Measurements from ENCODE around the gene EPB41L3. TPM values are rescaled to one million over a fixed set of nuclear protein-coding genes. Genes with fewer than 3 reads are reported as not detected.

The EPB41L3 gene
- total and polyA plus RNA-seq, 10 of the 15 experiments (the other 5 are each of a cell fraction or from before 2014, with no cell fraction given) = 0.11 to 0.69 (median 0.23) TPM; not detected in 6

DNA sequence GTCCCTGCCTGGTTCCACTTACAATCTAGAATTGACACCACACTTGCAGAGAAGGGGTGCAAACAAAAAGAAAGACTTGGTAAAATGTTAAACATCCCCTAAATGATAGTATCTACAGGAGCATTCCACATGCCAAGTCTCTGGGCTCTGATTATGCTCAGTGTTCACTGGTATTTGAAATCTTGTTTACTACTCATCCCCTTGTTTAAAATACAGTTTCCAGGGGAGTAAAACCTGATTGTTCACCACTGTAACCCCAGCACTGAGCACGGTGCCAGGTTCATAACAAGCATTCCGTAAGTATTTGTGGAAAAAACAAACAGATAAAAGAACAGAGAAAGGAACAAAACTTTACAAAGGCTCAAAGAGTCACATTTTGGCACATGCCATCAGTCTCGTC lies 11.7 kb downstream of the EPB41L3 start:
- POLR2A ChIA-PET = no interaction called here
- SMC1A ChIA-PET (ENCODE audit: uncharacterized antibody, unreplicated experiment) = no interaction called here
- no peak for FAIRE-seq
- in situ Hi-C loops (cut with MboI) = no loop called here
- H3K9me3 ChIP-seq (replicated peaks; ENCODE audit: control insufficient read depth, insufficient read depth, low read length) = no peaks in the 10 kb centered on the region
- no TSS peak for BruUV-seq (replicated peaks)
- no peaks in the 10 kb centered on the region for H3K27me3 ChIP-seq (replicated peaks in 1 of 2; ENCODE audit: control insufficient read depth in 2 of 2, insufficient read depth in 2 of 2, low read length in 1 of 2)
- no peak overlapping the region for H2AFZ ChIP-seq (ENCODE audit: control insufficient read depth, low read depth, low read length)
- H3K4me1 ChIP-seq (ENCODE audit: control insufficient read depth, insufficient read depth, low read length) = no peaks in the 10 kb centered on the region
- 12% methylated on average over 3 of the region's 3 CpGs for WGBS (ENCODE audit: insufficient coverage, insufficient replicate concordance, low lambda C conversion rate, missing lambda C conversion rate)
- no peak for ATAC-seq
- no peak overlapping the region for H3K9ac ChIP-seq (ENCODE audit: control insufficient read depth, insufficient read depth, low read length)
- no peaks in the 10 kb centered on the region for H3K36me3 ChIP-seq (ENCODE audit: control insufficient read depth in 2 of 2, insufficient read depth in 2 of 2, low read length in 1 of 2)
- H3K27ac ChIP-seq (ENCODE audit: control insufficient read depth, insufficient read depth) = no peak overlapping the region
- no peak overlapping the region for H3K4me3 ChIP-seq
- no peaks in the 10 kb centered on the region for H4K20me1 ChIP-seq (ENCODE audit: control insufficient read depth, insufficient read depth)
- H3K79me2 ChIP-seq (ENCODE audit: control insufficient read depth, insufficient read depth, low read length) = no peaks in the 10 kb centered on the region
- no peak overlapping the region for H3K4me2 ChIP-seq (ENCODE audit: control insufficient read depth, insufficient read depth)
- CTCF ChIA-PET = no interaction called here
- no peak for DNase-seq (ENCODE audit: low read depth, low spot score)
- RAD21 ChIA-PET (ENCODE audit: unreplicated experiment) = no interaction called here
- intact Hi-C loops (cut with micrococcal nuclease; ENCODE audit: unreplicated experiment) = no loop called here
- TF ChIP-seq GATAD2B (conservative IDR thresholded peaks at IDR 0.05; ENCODE audit: low read depth) = no peak
- TF ChIP-seq, protein P1, sequence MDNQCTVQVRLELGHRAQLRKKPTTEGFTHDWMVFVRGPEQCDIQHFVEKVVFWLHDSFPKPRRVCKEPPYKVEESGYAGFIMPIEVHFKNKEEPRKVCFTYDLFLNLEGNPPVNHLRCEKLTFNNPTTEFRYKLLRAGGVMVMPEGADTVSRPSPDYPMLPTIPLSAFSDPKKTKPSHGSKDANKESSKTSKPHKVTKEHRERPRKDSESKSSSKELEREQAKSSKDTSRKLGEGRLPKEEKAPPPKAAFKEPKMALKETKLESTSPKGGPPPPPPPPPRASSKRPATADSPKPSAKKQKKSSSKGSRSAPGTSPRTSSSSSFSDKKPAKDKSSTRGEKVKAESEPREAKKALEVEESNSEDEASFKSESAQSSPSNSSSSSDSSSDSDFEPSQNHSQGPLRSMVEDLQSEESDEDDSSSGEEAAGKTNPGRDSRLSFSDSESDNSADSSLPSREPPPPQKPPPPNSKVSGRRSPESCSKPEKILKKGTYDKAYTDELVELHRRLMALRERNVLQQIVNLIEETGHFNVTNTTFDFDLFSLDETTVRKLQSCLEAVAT (IDR thresholded peaks at IDR 0.05) = no peak
- TF ChIP-seq MTA3 (IDR thresholded peaks at IDR 0.05; ENCODE audit: borderline replicate concordance, low read length) = no peak
- TF ChIP-seq, protein P2, sequence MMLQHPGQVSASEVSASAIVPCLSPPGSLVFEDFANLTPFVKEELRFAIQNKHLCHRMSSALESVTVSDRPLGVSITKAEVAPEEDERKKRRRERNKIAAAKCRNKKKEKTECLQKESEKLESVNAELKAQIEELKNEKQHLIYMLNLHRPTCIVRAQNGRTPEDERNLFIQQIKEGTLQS (IDR thresholded peaks at IDR 0.05; ENCODE audit: borderline replicate concordance, extremely low read depth, low read depth, low read length) = no peak
- no peak for TF ChIP-seq ZNF24 (IDR thresholded peaks at IDR 0.05)
- TF ChIP-seq FOXM1 (IDR thresholded peaks at IDR 0.05; ENCODE audit: low read depth, low read length) = no peak
- TF ChIP-seq NR2C2 (IDR thresholded peaks at IDR 0.05; ENCODE audit: borderline replicate concordance, control insufficient read depth, insufficient read length, low read depth) = no peak
- TF ChIP-seq, protein P3, sequence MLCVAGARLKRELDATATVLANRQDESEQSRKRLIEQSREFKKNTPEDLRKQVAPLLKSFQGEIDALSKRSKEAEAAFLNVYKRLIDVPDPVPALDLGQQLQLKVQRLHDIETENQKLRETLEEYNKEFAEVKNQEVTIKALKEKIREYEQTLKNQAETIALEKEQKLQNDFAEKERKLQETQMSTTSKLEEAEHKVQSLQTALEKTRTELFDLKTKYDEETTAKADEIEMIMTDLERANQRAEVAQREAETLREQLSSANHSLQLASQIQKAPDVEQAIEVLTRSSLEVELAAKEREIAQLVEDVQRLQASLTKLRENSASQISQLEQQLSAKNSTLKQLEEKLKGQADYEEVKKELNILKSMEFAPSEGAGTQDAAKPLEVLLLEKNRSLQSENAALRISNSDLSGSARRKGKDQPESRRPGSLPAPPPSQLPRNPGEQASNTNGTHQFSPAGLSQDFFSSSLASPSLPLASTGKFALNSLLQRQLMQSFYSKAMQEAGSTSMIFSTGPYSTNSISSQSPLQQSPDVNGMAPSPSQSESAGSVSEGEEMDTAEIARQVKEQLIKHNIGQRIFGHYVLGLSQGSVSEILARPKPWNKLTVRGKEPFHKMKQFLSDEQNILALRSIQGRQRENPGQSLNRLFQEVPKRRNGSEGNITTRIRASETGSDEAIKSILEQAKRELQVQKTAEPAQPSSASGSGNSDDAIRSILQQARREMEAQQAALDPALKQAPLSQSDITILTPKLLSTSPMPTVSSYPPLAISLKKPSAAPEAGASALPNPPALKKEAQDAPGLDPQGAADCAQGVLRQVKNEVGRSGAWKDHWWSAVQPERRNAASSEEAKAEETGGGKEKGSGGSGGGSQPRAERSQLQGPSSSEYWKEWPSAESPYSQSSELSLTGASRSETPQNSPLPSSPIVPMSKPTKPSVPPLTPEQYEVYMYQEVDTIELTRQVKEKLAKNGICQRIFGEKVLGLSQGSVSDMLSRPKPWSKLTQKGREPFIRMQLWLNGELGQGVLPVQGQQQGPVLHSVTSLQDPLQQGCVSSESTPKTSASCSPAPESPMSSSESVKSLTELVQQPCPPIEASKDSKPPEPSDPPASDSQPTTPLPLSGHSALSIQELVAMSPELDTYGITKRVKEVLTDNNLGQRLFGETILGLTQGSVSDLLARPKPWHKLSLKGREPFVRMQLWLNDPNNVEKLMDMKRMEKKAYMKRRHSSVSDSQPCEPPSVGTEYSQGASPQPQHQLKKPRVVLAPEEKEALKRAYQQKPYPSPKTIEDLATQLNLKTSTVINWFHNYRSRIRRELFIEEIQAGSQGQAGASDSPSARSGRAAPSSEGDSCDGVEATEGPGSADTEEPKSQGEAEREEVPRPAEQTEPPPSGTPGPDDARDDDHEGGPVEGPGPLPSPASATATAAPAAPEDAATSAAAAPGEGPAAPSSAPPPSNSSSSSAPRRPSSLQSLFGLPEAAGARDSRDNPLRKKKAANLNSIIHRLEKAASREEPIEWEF (IDR thresholded peaks at IDR 0.05; ENCODE audit: insufficient replicate concordance, low read depth, low read length) = no peak
- no peak for TF ChIP-seq KDM1A (IDR thresholded peaks at IDR 0.05; ENCODE audit: borderline replicate concordance)
- TF ChIP-seq, protein P4, sequence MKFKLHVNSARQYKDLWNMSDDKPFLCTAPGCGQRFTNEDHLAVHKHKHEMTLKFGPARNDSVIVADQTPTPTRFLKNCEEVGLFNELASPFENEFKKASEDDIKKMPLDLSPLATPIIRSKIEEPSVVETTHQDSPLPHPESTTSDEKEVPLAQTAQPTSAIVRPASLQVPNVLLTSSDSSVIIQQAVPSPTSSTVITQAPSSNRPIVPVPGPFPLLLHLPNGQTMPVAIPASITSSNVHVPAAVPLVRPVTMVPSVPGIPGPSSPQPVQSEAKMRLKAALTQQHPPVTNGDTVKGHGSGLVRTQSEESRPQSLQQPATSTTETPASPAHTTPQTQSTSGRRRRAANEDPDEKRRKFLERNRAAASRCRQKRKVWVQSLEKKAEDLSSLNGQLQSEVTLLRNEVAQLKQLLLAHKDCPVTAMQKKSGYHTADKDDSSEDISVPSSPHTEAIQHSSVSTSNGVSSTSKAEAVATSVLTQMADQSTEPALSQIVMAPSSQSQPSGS (IDR thresholded peaks at IDR 0.05; ENCODE audit: low read length) = no peak
- TF ChIP-seq NFYA (IDR thresholded peaks at IDR 0.05; ENCODE audit: borderline replicate concordance, low read depth, low read length) = no peak
- TF ChIP-seq EZH2 (IDR thresholded peaks at IDR 0.05; ENCODE audit: borderline replicate concordance, control insufficient read depth, low read depth, low read length) = no peak
- TF ChIP-seq, protein P5, sequence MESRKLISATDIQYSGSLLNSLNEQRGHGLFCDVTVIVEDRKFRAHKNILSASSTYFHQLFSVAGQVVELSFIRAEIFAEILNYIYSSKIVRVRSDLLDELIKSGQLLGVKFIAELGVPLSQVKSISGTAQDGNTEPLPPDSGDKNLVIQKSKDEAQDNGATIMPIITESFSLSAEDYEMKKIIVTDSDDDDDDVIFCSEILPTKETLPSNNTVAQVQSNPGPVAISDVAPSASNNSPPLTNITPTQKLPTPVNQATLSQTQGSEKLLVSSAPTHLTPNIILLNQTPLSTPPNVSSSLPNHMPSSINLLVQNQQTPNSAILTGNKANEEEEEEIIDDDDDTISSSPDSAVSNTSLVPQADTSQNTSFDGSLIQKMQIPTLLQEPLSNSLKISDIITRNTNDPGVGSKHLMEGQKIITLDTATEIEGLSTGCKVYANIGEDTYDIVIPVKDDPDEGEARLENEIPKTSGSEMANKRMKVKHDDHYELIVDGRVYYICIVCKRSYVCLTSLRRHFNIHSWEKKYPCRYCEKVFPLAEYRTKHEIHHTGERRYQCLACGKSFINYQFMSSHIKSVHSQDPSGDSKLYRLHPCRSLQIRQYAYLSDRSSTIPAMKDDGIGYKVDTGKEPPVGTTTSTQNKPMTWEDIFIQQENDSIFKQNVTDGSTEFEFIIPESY (IDR thresholded peaks at IDR 0.05) = no peak
- TF ChIP-seq CBX5 (IDR thresholded peaks at IDR 0.05; ENCODE audit: low read depth) = no peak
- no peak for TF ChIP-seq TCF12 (IDR thresholded peaks at IDR 0.05; ENCODE audit: low read depth, low read length)

All from GM12878 (cell line).